ENCODE results near the gene KLF9.

Gene KLF9

GRCh38 chr9:70352802-70353201, 61.7 kb downstream of the KLF9 start:
- DNase-seq: no peak

GRCh38 chr9:70352356-70352755, 62.1 kb downstream of the KLF9 start:
- DNase-seq: no peak

- no peak for DNase-seq
Observed at GRCh38 chr9:70347046-70347445, 67.4 kb downstream of the KLF9 start.

- no peak for DNase-seq
Observed at GRCh38 chr9:70340572-70340971, 73.9 kb downstream of the KLF9 start.
